ENCODE measurements around the gene VSTM2L. TPM values are rescaled to one million over a fixed set of nuclear protein-coding genes. Genes with fewer than 3 reads are reported as not detected.

Gene VSTM2L
- polyA plus RNA-seq, 1 of the 3 experiments (the other 2 are of a cell fraction) = 5.1 TPM

DNA sequence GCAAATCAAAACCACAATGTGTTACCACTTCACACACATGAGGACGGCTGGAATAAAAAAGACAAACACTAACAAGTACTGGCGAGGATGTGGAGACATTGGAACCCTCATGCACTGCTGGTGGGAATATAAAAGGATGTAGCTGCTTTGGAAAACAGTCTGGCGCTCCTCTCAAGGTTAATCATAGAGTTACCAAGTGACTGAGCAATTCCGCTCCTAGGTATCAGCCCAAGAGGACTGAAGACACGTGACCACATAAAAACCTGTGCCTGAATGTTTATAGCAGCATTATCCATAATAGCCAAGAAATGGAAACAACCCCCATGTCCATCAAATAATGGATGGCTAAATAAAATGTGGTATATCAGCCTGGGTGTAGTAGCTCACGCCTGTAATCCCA, 45.0 kb downstream of the VSTM2L start (continued):
- no peak for TF ChIP-seq SIN3A (IDR thresholded peaks at IDR 0.05; ENCODE audit: borderline replicate concordance, low read depth, low read length)

GRCh38 chr20:37948956-37949355, 46.0 kb downstream of the VSTM2L start:
- Histone ChIP-seq H3K4me2 (no peak overlapping the region), H3K9me2 (no peaks in the 10 kb centered on the region), H3K9me3 (no peaks in the 10 kb centered on the region), H3K9ac (no peak overlapping the region), H4K20me1 (ENCODE audit: insufficient read depth) (no peaks in the 10 kb centered on the region), H3F3A (replicated peaks; ENCODE audit: insufficient read depth) (no peaks in the 10 kb centered on the region), H3K79me2 (ENCODE audit: insufficient read depth) (no peaks in the 10 kb centered on the region), H3K4me3 (ENCODE audit: low read depth in 2 of 2, low read length in 1 of 2) (no peak overlapping the region), H3K27ac (ENCODE audit: low read depth in 2 of 2, low read length in 1 of 2) (no peak overlapping the region), H3K27me3 (ENCODE audit: insufficient read depth) (no peaks in the 10 kb centered on the region), H3K4me1 (ENCODE audit: control insufficient read depth in 1 of 2, insufficient read depth in 2 of 2, low read depth in 1 of 2, low read length in 1 of 2) (no peaks in the 10 kb centered on the region), H3K36me3 (replicated peaks in 1 of 2; ENCODE audit: control insufficient read depth in 1 of 2, insufficient read depth in 2 of 2, low read length in 1 of 2) (no peaks in the 10 kb centered on the region), H2AFZ (ENCODE audit: low read depth) (no peak overlapping the region)
- POLR2A ChIA-PET = no interaction called here
- no peak for DNase-seq
- 75% methylated on average over 11 of the region's 11 CpGs for WGBS (ENCODE audit: low lambda C conversion rate)
- TF ChIP-seq IRF3 (IDR thresholded peaks at IDR 0.05; ENCODE audit: low read depth, low read length) (no peak), CHD2 (IDR thresholded peaks at IDR 0.05; ENCODE audit: low read length, partially characterized antibody) (no peak), NRF1 (IDR thresholded peaks at IDR 0.05; ENCODE audit: low read depth, low read length) (no peak), YY1 (IDR thresholded peaks at IDR 0.05; ENCODE audit: low read depth) (no peak)
- TF ChIP-seq, protein P1, sequence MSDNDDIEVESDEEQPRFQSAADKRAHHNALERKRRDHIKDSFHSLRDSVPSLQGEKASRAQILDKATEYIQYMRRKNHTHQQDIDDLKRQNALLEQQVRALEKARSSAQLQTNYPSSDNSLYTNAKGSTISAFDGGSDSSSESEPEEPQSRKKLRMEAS (IDR thresholded peaks at IDR 0.05; ENCODE audit: low read depth) = no peak
- CTCF ChIA-PET = no interaction called here

GRCh38 chr20:37954190-37954589, 51.3 kb downstream of the VSTM2L start:
- POLR2A ChIA-PET = no interaction called here
- CTCF ChIA-PET = interaction anchor here (1.2 to 1.8 kb wide), 2 partner anchors 8 to 33 kb away, joined by 5 read pairs; no protein-coding TSS in a partner anchor
- Histone ChIP-seq H3K9ac (no peak overlapping the region), H3K9me2 (no peaks in the 10 kb centered on the region), H3K4me1 (ENCODE audit: control insufficient read depth in 1 of 2, insufficient read depth in 2 of 2, low read depth in 1 of 2, low read length in 1 of 2) (peaks cover 0 to 4% of the 10 kb centered on the region in 2 experiments; a peak in 2 of 4 replicates), H3F3A (replicated peaks; ENCODE audit: insufficient read depth) (no peaks in the 10 kb centered on the region), H3K27ac (ENCODE audit: low read depth in 2 of 2, low read length in 1 of 2) (no peak overlapping the region), H3K36me3 (replicated peaks in 1 of 2; ENCODE audit: control insufficient read depth in 1 of 2, insufficient read depth in 2 of 2, low read length in 1 of 2) (no peaks in the 10 kb centered on the region), H3K27me3 (ENCODE audit: insufficient read depth) (no peaks in the 10 kb centered on the region), H4K20me1 (ENCODE audit: insufficient read depth) (no peaks in the 10 kb centered on the region), H2AFZ (ENCODE audit: low read depth) (no peak overlapping the region), H3K4me2 (no peak overlapping the region), H3K9me3 (no peaks in the 10 kb centered on the region), H3K79me2 (ENCODE audit: insufficient read depth) (no peaks in the 10 kb centered on the region), H3K4me3 (ENCODE audit: low read depth in 2 of 2, low read length in 1 of 2) (no peak overlapping the region)
- DNase-seq = no peak
- WGBS (ENCODE audit: low lambda C conversion rate) = 86% methylated on average over 5 of the region's 5 CpGs
- no peak for TF ChIP-seq EZH2phosphoT487 (IDR thresholded peaks at IDR 0.05; ENCODE audit: borderline replicate concordance, low read depth)
- no peak for TF ChIP-seq SMC3 (IDR thresholded peaks at IDR 0.05; ENCODE audit: low read depth, low read length)
- no peak for TF ChIP-seq RFX5 (IDR thresholded peaks at IDR 0.05; ENCODE audit: low read length)
- no peak for TF ChIP-seq USF1 (IDR thresholded peaks at IDR 0.05; ENCODE audit: borderline replicate concordance, low read depth)
- TF ChIP-seq MXI1 (IDR thresholded peaks at IDR 0.05; ENCODE audit: low read depth, low read length) = no peak
- no peak for TF ChIP-seq YY1 (IDR thresholded peaks at IDR 0.05; ENCODE audit: low read depth)
- TF ChIP-seq GATA2 (CRISPR knock-in tag; IDR thresholded peaks at IDR 0.05) = no peak
- TF ChIP-seq TAF1 (IDR thresholded peaks at IDR 0.05; ENCODE audit: borderline replicate concordance, low read depth, low read length) = no peak
- TF ChIP-seq EP300 (IDR thresholded peaks at IDR 0.05; ENCODE audit: borderline replicate concordance in 1 of 2, low read depth in 1 of 2, low read length in 1 of 2) = no peak
- TF ChIP-seq RXRA (IDR thresholded peaks at IDR 0.05; ENCODE audit: borderline replicate concordance, low read depth) = no peak
- TF ChIP-seq, protein P2, sequence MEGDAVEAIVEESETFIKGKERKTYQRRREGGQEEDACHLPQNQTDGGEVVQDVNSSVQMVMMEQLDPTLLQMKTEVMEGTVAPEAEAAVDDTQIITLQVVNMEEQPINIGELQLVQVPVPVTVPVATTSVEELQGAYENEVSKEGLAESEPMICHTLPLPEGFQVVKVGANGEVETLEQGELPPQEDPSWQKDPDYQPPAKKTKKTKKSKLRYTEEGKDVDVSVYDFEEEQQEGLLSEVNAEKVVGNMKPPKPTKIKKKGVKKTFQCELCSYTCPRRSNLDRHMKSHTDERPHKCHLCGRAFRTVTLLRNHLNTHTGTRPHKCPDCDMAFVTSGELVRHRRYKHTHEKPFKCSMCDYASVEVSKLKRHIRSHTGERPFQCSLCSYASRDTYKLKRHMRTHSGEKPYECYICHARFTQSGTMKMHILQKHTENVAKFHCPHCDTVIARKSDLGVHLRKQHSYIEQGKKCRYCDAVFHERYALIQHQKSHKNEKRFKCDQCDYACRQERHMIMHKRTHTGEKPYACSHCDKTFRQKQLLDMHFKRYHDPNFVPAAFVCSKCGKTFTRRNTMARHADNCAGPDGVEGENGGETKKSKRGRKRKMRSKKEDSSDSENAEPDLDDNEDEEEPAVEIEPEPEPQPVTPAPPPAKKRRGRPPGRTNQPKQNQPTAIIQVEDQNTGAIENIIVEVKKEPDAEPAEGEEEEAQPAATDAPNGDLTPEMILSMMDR (IDR thresholded peaks at IDR 0.05) = no peak
- TF ChIP-seq, protein P1 (IDR thresholded peaks at IDR 0.05; ENCODE audit: low read depth) = no peak
- TF ChIP-seq FOXJ3 (CRISPR knock-in tag; IDR thresholded peaks at IDR 0.05) = no peak
- TF ChIP-seq JUND (IDR thresholded peaks at IDR 0.05) = no peak
- no peak for TF ChIP-seq POLR2AphosphoS5 (IDR thresholded peaks at IDR 0.05; ENCODE audit: low read depth, low read length)
- no peak for TF ChIP-seq TCF12 (IDR thresholded peaks at IDR 0.05)

Measured in SK-N-SH (cell line).